PFSK-1 (cell line): Measurements from ENCODE around the gene MATCAP1.

Experiments used
- FOXP2 ChIP-seq: optimal IDR thresholded peaks from 2 replicates; pipeline ENCODE3; 2011; ENCODE audit warnings: borderline replicate concordance, control low read depth, inconsistent platforms; ENCODE audit not compliant: insufficient read depth; ENCODE audit errors: extremely low read length, extremely low read depth
- POLR2AphosphoS5 ChIP-seq: IDR thresholded peaks from 2 replicates; pipeline ENCODE4 v1.6.1; 2012; ENCODE audit warnings: low read depth, mild to moderate bottlenecking, control low read depth, low read length, moderate library complexity
- SIN3A ChIP-seq: IDR thresholded peaks from 2 replicates; pipeline ENCODE4 v1.6.1; 2012; ENCODE audit warnings: mild to moderate bottlenecking, low read length, moderate library complexity, borderline replicate concordance; ENCODE audit not compliant: insufficient read depth
- TAF1 ChIP-seq: IDR thresholded peaks from 2 replicates; pipeline ENCODE4 v1.6.1; 2012; ENCODE audit warnings: low read length, control low read depth, borderline replicate concordance; ENCODE audit not compliant: insufficient read depth
- TF ChIP-seq, protein P1 (sequence below), 2 experiments: IDR thresholded peaks; 2 replicates each; pipeline versions ENCODE4 v1.6.1 to v1.8.0; 2011 to 2012; ENCODE audit warnings: low read depth in 2 of 2, low read length in 2 of 2, control low read depth in 1 of 2, inconsistent platforms in 1 of 2, mild to moderate bottlenecking in 1 of 2, moderate library complexity in 1 of 2; ENCODE audit not compliant: insufficient read depth in 1 of 2

DNA sequence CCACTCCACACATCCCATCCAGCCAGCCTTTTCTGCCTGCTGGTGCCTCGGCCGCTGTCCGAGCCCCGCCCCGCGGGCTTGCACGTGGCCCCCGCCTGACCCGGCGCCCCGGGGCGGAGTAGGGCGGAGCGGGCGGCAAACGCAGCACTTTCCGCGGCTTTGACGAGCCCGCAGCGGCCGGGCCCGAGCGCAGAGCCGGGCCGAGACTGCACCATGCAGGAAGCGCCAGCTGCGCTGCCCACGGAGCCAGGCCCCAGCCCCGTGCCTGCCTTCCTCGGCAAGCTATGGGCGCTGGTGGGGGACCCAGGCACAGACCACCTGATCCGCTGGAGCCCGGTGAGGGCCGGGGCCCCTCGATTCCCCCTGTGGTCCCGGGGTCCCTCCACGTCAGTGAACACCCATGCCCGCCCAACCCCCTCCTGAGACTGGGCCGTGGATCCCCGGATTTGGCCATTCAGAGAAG is 19.1 kb downstream of the MATCAP1 start, which contains the start of gene HSF4:
- TF ChIP-seq TAF1: no peak
- TF ChIP-seq FOXP2: no peak
- no peak for TF ChIP-seq POLR2AphosphoS5
- TF ChIP-seq, protein P1, sequence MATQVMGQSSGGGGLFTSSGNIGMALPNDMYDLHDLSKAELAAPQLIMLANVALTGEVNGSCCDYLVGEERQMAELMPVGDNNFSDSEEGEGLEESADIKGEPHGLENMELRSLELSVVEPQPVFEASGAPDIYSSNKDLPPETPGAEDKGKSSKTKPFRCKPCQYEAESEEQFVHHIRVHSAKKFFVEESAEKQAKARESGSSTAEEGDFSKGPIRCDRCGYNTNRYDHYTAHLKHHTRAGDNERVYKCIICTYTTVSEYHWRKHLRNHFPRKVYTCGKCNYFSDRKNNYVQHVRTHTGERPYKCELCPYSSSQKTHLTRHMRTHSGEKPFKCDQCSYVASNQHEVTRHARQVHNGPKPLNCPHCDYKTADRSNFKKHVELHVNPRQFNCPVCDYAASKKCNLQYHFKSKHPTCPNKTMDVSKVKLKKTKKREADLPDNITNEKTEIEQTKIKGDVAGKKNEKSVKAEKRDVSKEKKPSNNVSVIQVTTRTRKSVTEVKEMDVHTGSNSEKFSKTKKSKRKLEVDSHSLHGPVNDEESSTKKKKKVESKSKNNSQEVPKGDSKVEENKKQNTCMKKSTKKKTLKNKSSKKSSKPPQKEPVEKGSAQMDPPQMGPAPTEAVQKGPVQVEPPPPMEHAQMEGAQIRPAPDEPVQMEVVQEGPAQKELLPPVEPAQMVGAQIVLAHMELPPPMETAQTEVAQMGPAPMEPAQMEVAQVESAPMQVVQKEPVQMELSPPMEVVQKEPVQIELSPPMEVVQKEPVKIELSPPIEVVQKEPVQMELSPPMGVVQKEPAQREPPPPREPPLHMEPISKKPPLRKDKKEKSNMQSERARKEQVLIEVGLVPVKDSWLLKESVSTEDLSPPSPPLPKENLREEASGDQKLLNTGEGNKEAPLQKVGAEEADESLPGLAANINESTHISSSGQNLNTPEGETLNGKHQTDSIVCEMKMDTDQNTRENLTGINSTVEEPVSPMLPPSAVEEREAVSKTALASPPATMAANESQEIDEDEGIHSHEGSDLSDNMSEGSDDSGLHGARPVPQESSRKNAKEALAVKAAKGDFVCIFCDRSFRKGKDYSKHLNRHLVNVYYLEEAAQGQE (IDR thresholded peaks at IDR 0.05; ENCODE audit: insufficient read depth in 1 of 2, low read depth in 2 of 2, low read length in 2 of 2): no peak
- TF ChIP-seq SIN3A: no peak
